AG08396 (cell line): Measurements from ENCODE around the gene S100G.
"Not testable (repeated sequence)": the region's sequence is repeated elsewhere in the genome, so short reads cannot be mapped to it uniquely, and the experiment has no call there.

Experiments
- DNase-seq: peaks from one replicate; pipeline ENCODE4 v3.0.0; 2012; ENCODE audit warnings: low spot score, mixed read lengths

The S100G gene

GRCh38 chrX:16649858-16650257 is at the start of gene S100G:
Gene S100G, plus strand, starts transcription at chrX:16650158. Its CDS starts 849 bp downstream, at chrX:16651007.
- no peak for DNase-seq

GRCh38 chrX:16601885-16602284 is 48.1 kb upstream of the S100G start:
- DNase-seq: no peak

GRCh38 chrX:16603235-16603634 is 46.7 kb upstream of the S100G start:
- DNase-seq: not testable (repeated sequence)

GRCh38 chrX:16603822-16604221 is 46.1 kb upstream of the S100G start:
- no peak for DNase-seq

- no peak for DNase-seq
These were observed 45.6 kb upstream of the S100G start for GRCh38 chrX:16604337-16604736.

GRCh38 chrX:16606142-16606720 is 43.7 kb upstream of the S100G start:
- DNase-seq: no peak

- peak; percentile 26 for DNase-seq
These were observed 39.8 kb upstream of the S100G start for GRCh38 chrX:16610121-16610621.

- not testable (repeated sequence) for DNase-seq
These were observed 39.3 kb upstream of the S100G start for GRCh38 chrX:16610654-16611053.

- DNase-seq: no peak
These were observed 37.6 kb upstream of the S100G start for GRCh38 chrX:16612257-16612897.

GRCh38 chrX:16617382-16617781 is 32.6 kb upstream of the S100G start:
- DNase-seq: no peak

GRCh38 chrX:16618422-16618821 is 31.5 kb upstream of the S100G start:
- no peak for DNase-seq

GRCh38 chrX:16619024-16619423 is 30.9 kb upstream of the S100G start:
- no peak for DNase-seq

GRCh38 chrX:16628511-16628910 is 21.4 kb upstream of the S100G start:
- DNase-seq: not testable (repeated sequence)

GRCh38 chrX:16628946-16629595 is 20.9 kb upstream of the S100G start:
- DNase-seq: no peak

GRCh38 chrX:16629909-16630308 is 20.0 kb upstream of the S100G start:
- no peak for DNase-seq

GRCh38 chrX:16633754-16634153 is 16.2 kb upstream of the S100G start:
- no peak for DNase-seq

- DNase-seq: no peak
These were observed 14.9 kb upstream of the S100G start for GRCh38 chrX:16635040-16635439.

- no peak for DNase-seq
These were observed 14.4 kb upstream of the S100G start for GRCh38 chrX:16635596-16635995.

GRCh38 chrX:16638533-16638932 is 11.4 kb upstream of the S100G start:
- DNase-seq: no peak

- no peak for DNase-seq
These were observed 10.0 kb upstream of the S100G start for GRCh38 chrX:16639966-16640365.

GRCh38 chrX:16640823-16641222 is 9.1 kb upstream of the S100G start:
- no peak for DNase-seq

GRCh38 chrX:16643176-16643575 is 6.8 kb upstream of the S100G start:
- DNase-seq: no peak
